IMR-90 (cell line): Measurements from ENCODE around the gene LRP1B. TPM values are rescaled to one million over a fixed set of nuclear protein-coding genes. Genes with fewer than 3 reads are reported as not detected.

Experiments
- ATAC-seq: fragments of 200-7000 bp; cut with Tn5 transposase; 2 replicates; pipeline ENCODE4 v1.9.1; 2020; ENCODE audit warnings: low read depth, mild to moderate bottlenecking, moderate library complexity
- BruUV-seq: library from RNA; stranded (reverse); fragments of 400-500 nt; replicated peaks from 2 replicates; lab custom pipeline; 2021; lab: Mats Ljungman, UMichigan
- CTCF ChIA-PET: fragments of 300-600 bp; formaldehyde crosslinking; extraction: SDS; loops from one replicate; lab custom pipeline; 2021; ENCODE audit warnings: antibody characterized with exemption; lab: Yijun Ruan, JAX
- POLR2A ChIA-PET: fragments of 300-600 bp; sonication (Branson Sonifier 250); formaldehyde crosslinking; loops from one replicate; lab custom pipeline; 2022; ENCODE audit warnings: antibody characterized with exemption; ENCODE audit not compliant: unreplicated experiment; lab: Charles Lee
- DNase-seq: peaks from one replicate; pipeline ENCODE4 v3.0.0; 2013
- H2AFZ ChIP-seq: replicated peaks from 2 replicates; pipeline ENCODE3; 2013; ENCODE audit warnings: low read length, mild to moderate bottlenecking; ENCODE audit not compliant: poor library complexity
- H2AK5ac ChIP-seq: 2 replicates; pipeline ENCODE4 v1.6.1; 2013; ENCODE audit warnings: low read depth, low read length, inconsistent platforms
- H2AK9ac ChIP-seq: replicated peaks from 2 replicates; pipeline ENCODE3; 2013; ENCODE audit warnings: mild to moderate bottlenecking, low read depth, low read length, moderate library complexity; ENCODE audit not compliant: poor library complexity
- H2BK120ac ChIP-seq: 2 replicates; pipeline ENCODE4 v1.6.1; 2013; ENCODE audit warnings: low read depth, low read length, inconsistent platforms
- H2BK15ac ChIP-seq: 3 replicates; pipeline ENCODE4 v1.6.1; 2013; ENCODE audit warnings: low read depth, low read length, inconsistent platforms
- H2BK20ac ChIP-seq: 2 replicates; pipeline ENCODE4 v1.6.1; 2013; ENCODE audit warnings: low read depth, mild to moderate bottlenecking, inconsistent platforms, low read length, moderate library complexity
- H2BK5ac ChIP-seq: 2 replicates; pipeline ENCODE4 v1.6.1; 2013; ENCODE audit warnings: mild to moderate bottlenecking, low read depth, low read length, inconsistent platforms; ENCODE audit not compliant: poor library complexity, severe bottlenecking
- H3K14ac ChIP-seq: replicated peaks from 2 replicates; pipeline ENCODE4 v1.6.1; 2013; ENCODE audit warnings: low read depth, low read length, inconsistent platforms
- H3K18ac ChIP-seq: 2 replicates; pipeline ENCODE4 v1.6.1; 2013; ENCODE audit warnings: low read depth, low read length, control low read depth
- H3K23ac ChIP-seq: 2 replicates; pipeline ENCODE4 v1.6.1; 2013; ENCODE audit warnings: low read depth, low read length, inconsistent platforms
- H3K27ac ChIP-seq: 2 replicates; pipeline ENCODE4 v1.5.1; 2013; ENCODE audit warnings: mild to moderate bottlenecking, control low read depth, low read length; ENCODE audit not compliant: insufficient read depth
- H3K27me3 ChIP-seq: 2 replicates; pipeline ENCODE4 v1.6.1; 2013; ENCODE audit warnings: low read length; ENCODE audit not compliant: control insufficient read depth, insufficient read depth
- H3K36me3 ChIP-seq: 2 replicates; pipeline ENCODE4 v1.6.1; 2013; ENCODE audit warnings: low read length, mixed read lengths; ENCODE audit not compliant: control insufficient read depth, insufficient read depth
- H3K4ac ChIP-seq: 2 replicates; pipeline ENCODE4 v1.6.1; 2013; ENCODE audit warnings: low read depth, low read length, inconsistent platforms
- H3K4me1 ChIP-seq: 2 replicates; pipeline ENCODE4 v1.6.1; 2013; ENCODE audit warnings: low read length, mixed read lengths; ENCODE audit not compliant: control insufficient read depth, insufficient read depth
- H3K4me2 ChIP-seq: 2 replicates; pipeline ENCODE4 v1.6.1; 2013; ENCODE audit warnings: low read depth, mild to moderate bottlenecking, control low read depth, low read length, moderate library complexity
- H3K4me3 ChIP-seq: 2 replicates; pipeline ENCODE4 v1.5.1; 2013; ENCODE audit warnings: low read depth, mild to moderate bottlenecking, control low read depth, low read length, moderate library complexity; ENCODE audit not compliant: insufficient read depth
- H3K56ac ChIP-seq: 2 replicates; pipeline ENCODE4 v1.6.1; 2013; ENCODE audit warnings: low read length, inconsistent platforms; ENCODE audit not compliant: insufficient read depth; ENCODE audit errors: extremely low read depth
- H3K79me1 ChIP-seq, 2 experiments: 2 replicates each; pipeline ENCODE4 v1.6.1; 2013; ENCODE audit warnings: low read length in 2 of 2, inconsistent platforms in 1 of 2, low read depth in 1 of 2
- H3K9ac ChIP-seq: 2 replicates; pipeline ENCODE4 v1.6.1; 2013; ENCODE audit warnings: low read depth, low read length, control low read depth
- H3K9me1 ChIP-seq: 2 replicates; pipeline ENCODE4 v1.6.1; 2013; ENCODE audit warnings: low read length, inconsistent platforms; ENCODE audit not compliant: insufficient read depth
- H3K9me3 ChIP-seq: 2 replicates; pipeline ENCODE4 v1.6.1; 2013; ENCODE audit warnings: low read length; ENCODE audit not compliant: control insufficient read depth, insufficient read depth
- H4K20me1 ChIP-seq: 2 replicates; pipeline ENCODE4 v1.6.1; 2013; ENCODE audit warnings: low read length, inconsistent platforms; ENCODE audit not compliant: insufficient read depth
- H4K5ac ChIP-seq: 2 replicates; pipeline ENCODE4 v1.6.1; 2013; ENCODE audit warnings: mild to moderate bottlenecking, low read depth, low read length, control low read depth
- H4K8ac ChIP-seq, 2 experiments: 2 replicates each; pipeline ENCODE4 v1.6.1; 2013; ENCODE audit warnings: low read depth in 2 of 2, low read length in 2 of 2, control low read depth in 1 of 2, inconsistent platforms in 1 of 2
- H4K91ac ChIP-seq: 2 replicates; pipeline ENCODE4 v1.6.1; 2013; ENCODE audit warnings: low read depth, low read length, inconsistent platforms; ENCODE audit not compliant: insufficient read depth
- BHLHE40 ChIP-seq: fragments of 150-350 bp; IDR thresholded peaks from 2 replicates; pipeline ENCODE4 v1.6.1; 2016; ENCODE audit warnings: mild to moderate bottlenecking, low read depth, low read length
- CEBPB ChIP-seq: IDR thresholded peaks from 2 replicates; pipeline ENCODE4 v1.6.1; 2012; ENCODE audit warnings: low read depth, low read length, improper control_type of control experiment
- CHD1 ChIP-seq: IDR thresholded peaks from 2 replicates; pipeline ENCODE4 v1.6.1; 2012; ENCODE audit warnings: low read depth, low read length, improper control_type of control experiment
- MAZ ChIP-seq: IDR thresholded peaks from 2 replicates; pipeline ENCODE4 v1.6.1; 2012; ENCODE audit warnings: low read depth, mild to moderate bottlenecking, low read length, improper control_type of control experiment, moderate library complexity, borderline replicate concordance
- POLR2A ChIP-seq: IDR thresholded peaks from 2 replicates; pipeline ENCODE4 v1.6.1; 2012; ENCODE audit warnings: mild to moderate bottlenecking, low read depth, low read length
- RAD21 ChIP-seq: IDR thresholded peaks from 2 replicates; pipeline ENCODE4 v1.6.1; 2012; ENCODE audit warnings: low read length, improper control_type of control experiment
- SMC3 ChIP-seq: fragments of 150-350 bp; IDR thresholded peaks from 2 replicates; pipeline ENCODE4 v1.6.1; 2016; ENCODE audit warnings: low read depth, mild to moderate bottlenecking, antibody characterized with exemption, low read length, moderate library complexity
- WGBS, 2 experiments: methylation state at CpG; one replicate each; pipeline versions ENCODE4 v1.1.5 to v1.1.7; 2013; ENCODE audit warnings: missing lambda C conversion rate in 2 of 2; ENCODE audit not compliant: insufficient read length in 1 of 2; ENCODE audit errors: extremely low coverage in 2 of 2; 5-methylcytosine and 5-hydroxymethylcytosine counted together
- dilution Hi-C: fragments of 300-500 bp; cut with HindIII; formaldehyde crosslinking; loops from one replicate; pipeline ENCODE4 v1.14.3; 2018; ENCODE audit warnings: low sequenced_read_pairs; ENCODE audit not compliant: unreplicated experiment
- in situ Hi-C: fragments of 300-500 bp; cut with MboI; formaldehyde crosslinking; loops from 3 replicates; pipeline ENCODE4 v1.14.3; 2019; ENCODE audit warnings: low sequenced_read_pairs, inconsistent platforms, mixed read lengths
- intact Hi-C: fragments of 100-400 bp; cut with micrococcal nuclease; formaldehyde crosslinking; loops from 2 replicates; pipeline ENCODE4 v1.10.0; 2022
- polyA plus RNA-seq, 3 experiments: library from polyadenylated mRNA; depleted of rRNA; stranded (reverse); fragments of >200 nt; gene quantifications; 2 replicates each; pipeline ENCODE4 v1.2.3, GENCODE V29; 2012; ENCODE audit warnings: low replicate concordance in 1 of 3
- total RNA-seq: library from RNA; depleted of rRNA; stranded (reverse); fragments of >200 nt; gene quantifications from 2 replicates; pipeline ENCODE4 v1.2.3, GENCODE V29; 2012
- TF ChIP-seq, protein P1 (sequence below): fragments of 150-350 bp; IDR thresholded peaks from 2 replicates; pipeline ENCODE4 v1.6.1; 2016; ENCODE audit warnings: low read depth, mild to moderate bottlenecking, low read length, moderate library complexity, borderline replicate concordance
- TF ChIP-seq, protein P2 (sequence below): conservative IDR thresholded peaks from 2 replicates; pipeline ENCODE4 v1.5.1; 2012; ENCODE audit warnings: mild to moderate bottlenecking, low read depth, low read length, improper control_type of control experiment

LRP1B gene
- total and polyA plus RNA-seq, 2 of the 4 experiments (the other 2 are of a cell fraction): under 0.01 to 0.02 TPM

- Histone ChIP-seq H3K27ac (no peak overlapping the region), H3K27me3 (no peaks in the 10 kb centered on the region), H3K36me3 (no peaks in the 10 kb centered on the region), H3K9me1 (no peaks in the 10 kb centered on the region), H2BK5ac (no peak overlapping the region), H3K9ac (no peak overlapping the region), H3K56ac (no peak overlapping the region), H2BK15ac (no peak overlapping the region), H3K9me3 (peaks cover 3% of the 10 kb centered on the region), H2AK5ac (no peak overlapping the region), H2AK9ac (no peak overlapping the region), H3K4me3 (no peak overlapping the region), H2BK20ac (no peak overlapping the region), H4K8ac (no peak overlapping the region), H3K4me1 (no peaks in the 10 kb centered on the region), H3K14ac (no peak overlapping the region), H2BK120ac (no peak overlapping the region), H4K91ac (no peak overlapping the region), H3K18ac (no peak overlapping the region), H3K23ac (no peak overlapping the region), H3K79me1 (no peaks in the 10 kb centered on the region), H3K4ac (no peak overlapping the region), H4K20me1 (no peaks in the 10 kb centered on the region), H3K4me2 (no peak overlapping the region), H4K5ac (no peak overlapping the region), H2AFZ (no peak overlapping the region)
- no peak for DNase-seq
- BruUV-seq: no TSS peak
- ChIA-PET CTCF (interaction anchor here (0.9 kb wide), 1 partner anchor 9 kb away, joined by 3 read pairs; no protein-coding TSS in a partner anchor), POLR2A (no interaction called here)
- intact Hi-C loops (loop anchor here (10.0 kb wide), 1 partner anchor 219 kb away; no protein-coding TSS in a partner anchor), dilution Hi-C loops (no loop called here), in situ Hi-C loops (no loop called here)
- TF ChIP-seq SMC3: no peak
- TF ChIP-seq POLR2A: no peak
- TF ChIP-seq, protein P1, sequence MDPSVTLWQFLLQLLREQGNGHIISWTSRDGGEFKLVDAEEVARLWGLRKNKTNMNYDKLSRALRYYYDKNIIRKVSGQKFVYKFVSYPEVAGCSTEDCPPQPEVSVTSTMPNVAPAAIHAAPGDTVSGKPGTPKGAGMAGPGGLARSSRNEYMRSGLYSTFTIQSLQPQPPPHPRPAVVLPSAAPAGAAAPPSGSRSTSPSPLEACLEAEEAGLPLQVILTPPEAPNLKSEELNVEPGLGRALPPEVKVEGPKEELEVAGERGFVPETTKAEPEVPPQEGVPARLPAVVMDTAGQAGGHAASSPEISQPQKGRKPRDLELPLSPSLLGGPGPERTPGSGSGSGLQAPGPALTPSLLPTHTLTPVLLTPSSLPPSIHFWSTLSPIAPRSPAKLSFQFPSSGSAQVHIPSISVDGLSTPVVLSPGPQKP: no peak
- no peak for TF ChIP-seq BHLHE40
- no peak for TF ChIP-seq CEBPB
- TF ChIP-seq CHD1: no peak
- TF ChIP-seq RAD21: no peak
- TF ChIP-seq, protein P2, sequence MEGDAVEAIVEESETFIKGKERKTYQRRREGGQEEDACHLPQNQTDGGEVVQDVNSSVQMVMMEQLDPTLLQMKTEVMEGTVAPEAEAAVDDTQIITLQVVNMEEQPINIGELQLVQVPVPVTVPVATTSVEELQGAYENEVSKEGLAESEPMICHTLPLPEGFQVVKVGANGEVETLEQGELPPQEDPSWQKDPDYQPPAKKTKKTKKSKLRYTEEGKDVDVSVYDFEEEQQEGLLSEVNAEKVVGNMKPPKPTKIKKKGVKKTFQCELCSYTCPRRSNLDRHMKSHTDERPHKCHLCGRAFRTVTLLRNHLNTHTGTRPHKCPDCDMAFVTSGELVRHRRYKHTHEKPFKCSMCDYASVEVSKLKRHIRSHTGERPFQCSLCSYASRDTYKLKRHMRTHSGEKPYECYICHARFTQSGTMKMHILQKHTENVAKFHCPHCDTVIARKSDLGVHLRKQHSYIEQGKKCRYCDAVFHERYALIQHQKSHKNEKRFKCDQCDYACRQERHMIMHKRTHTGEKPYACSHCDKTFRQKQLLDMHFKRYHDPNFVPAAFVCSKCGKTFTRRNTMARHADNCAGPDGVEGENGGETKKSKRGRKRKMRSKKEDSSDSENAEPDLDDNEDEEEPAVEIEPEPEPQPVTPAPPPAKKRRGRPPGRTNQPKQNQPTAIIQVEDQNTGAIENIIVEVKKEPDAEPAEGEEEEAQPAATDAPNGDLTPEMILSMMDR: no peak
- no peak for TF ChIP-seq MAZ
- no peak for ATAC-seq
- WGBS, 2 experiments: no CpG with 5 or more reads among the region's 3 CpGs
These were observed 1565.1 kb downstream of the LRP1B start for GRCh38 chr2:140565756-140566155.
